K562 (cell line): Measurements from ENCODE around the gene KCNJ15. TPM values are rescaled to one million over a fixed set of nuclear protein-coding genes. Genes with fewer than 3 reads are reported as not detected.

Source experiments
- BACH1 ChIP-seq: fragments of 200-800 bp; sonication (Bioruptor generic); IDR thresholded peaks from 2 replicates; pipeline ENCODE4 v1.6.1; 2016; ENCODE audit warnings: missing genetic modification characterization, missing compliant biosample characterization
- ETV1 ChIP-seq: fragments of 450-650 bp; conservative IDR thresholded peaks from 2 replicates; pipeline ENCODE4 v1.6.1; 2016; ENCODE audit warnings: missing genetic modification characterization, control low read depth, low read depth, missing compliant biosample characterization
- SMARCB1 ChIP-seq: IDR thresholded peaks from 2 replicates; pipeline ENCODE4 v1.6.1; 2011; ENCODE audit warnings: improper control_type of control experiment, low read depth; ENCODE audit not compliant: insufficient read length
- ZBTB40 ChIP-seq, 2 experiments: fragments of 450-650 bp in 1 of 2; sonication (generic) in 1 of 2; formaldehyde crosslinking in 1 of 2; IDR thresholded peaks; 2 replicates each; pipeline versions ENCODE4 v1.7.1 to v1.9.0; 2016 to 2022; ENCODE audit warnings: inconsistent platforms in 1 of 2, mild to moderate bottlenecking in 1 of 2, missing genetic modification reagents in 1 of 2
- ZNF239 ChIP-seq: fragments of 250-450 bp; sonication (Bioruptor Pico); IDR thresholded peaks from 2 replicates; pipeline ENCODE4 v1.4.0; 2020; ENCODE audit warnings: mild to moderate bottlenecking
- ZNF639 ChIP-seq, 2 experiments: fragments of 200-800 bp in 1 of 2; sonication (Bioruptor generic) in 1 of 2; sonication (generic) in 1 of 2; formaldehyde crosslinking in 1 of 2; IDR thresholded peaks in 1 of 2; conservative IDR thresholded peaks in 1 of 2; 2 replicates each; pipeline versions ENCODE4 v1.5.0 to v1.6.1; 2016 to 2020; ENCODE audit warnings: missing compliant biosample characterization in 1 of 2, missing genetic modification characterization in 1 of 2, missing genetic modification reagents in 1 of 2
- polyA plus RNA-seq, 8 experiments: library from polyadenylated mRNA; depleted of rRNA in 4 of 8; stranded (reverse) in 5 of 8; unstranded in 3 of 8; fragments of >200 nt; fragmentation: Nextera tagmentation in 2 of 8; fragmentation: Illumina TruSeq in 1 of 8; extraction: Ambion mirVana in 2 of 8; extraction: Trizol in 1 of 8; gene quantifications; 2 replicates each; pipeline versions ENCODE4 v1.2.1 to v1.2.3, GENCODE V29; 2011 to 2014; ENCODE audit warnings: inconsistent platforms in 1 of 8, missing spikeins in 1 of 8
- total RNA-seq, 7 experiments: library from RNA; depleted of rRNA in 6 of 7; stranded (reverse); fragments of >200 nt in 6 of 7; fragmentation: Illumina TruSeq in 2 of 7; extraction: Trizol in 2 of 7; gene quantifications; 2 replicates each; pipeline versions ENCODE4 v1.2.1 to v1.2.3, GENCODE V29; 2011 to 2021; ENCODE audit warnings: low replicate concordance in 1 of 7

Gene KCNJ15
- total and polyA plus RNA-seq, 9 of the 15 experiments (the other 6 are each of a cell fraction or from before 2014, with no cell fraction given): 0.20 to 3.0 (median 0.72) TPM; not detected in 1

- TF ChIP-seq ZBTB40 (IDR thresholded peaks at IDR 0.05): no peak
- TF ChIP-seq ZBTB40 (CRISPR knock-in tag; IDR thresholded peaks at IDR 0.05): no peak
- TF ChIP-seq SMARCB1: no peak
- no peak for TF ChIP-seq ZNF239 (CRISPR knock-in tag)
- no peak for TF ChIP-seq BACH1
- TF ChIP-seq ZNF639 (CRISPR knock-in tag; conservative IDR thresholded peaks at IDR 0.05 in 1 of 2, IDR thresholded peaks at IDR 0.05 in 1 of 2): no peak
- TF ChIP-seq ETV1 (tag): no peak
Measured at GRCh38 chr21:38354231-38354630, 97.4 kb downstream of the KCNJ15 start (continued).
